Stimulated activated CD4-positive, alpha-beta T cell treated with anti-CD3 and anti-CD28 coated beads, Interleukin-4, amount 100 ng/mL, for 24 hours (primary cell): ENCODE data around the gene RECQL5.
A peak's percentile ranks its signal among the peaks of the same experiment; 100 is the strongest.

ENCODE experiments used
- DNase-seq: peaks from one replicate; pipeline ENCODE4 v3.0.0-alpha.2; 2020

The RECQL5 gene

GRCh38 chr17:75666959-75667790 is at the start of gene RECQL5, which contains the start of gene SAP30BP:
Gene RECQL5, minus strand, starts transcription at chr17:75667154. Its CDS starts 597 bp downstream, at chr17:75666557.
Gene SAP30BP, plus strand, starts transcription at chr17:75667338. Its CDS starts 35 bp downstream, at chr17:75667373.
- DNase-seq, result peak; percentile 99

- no peak for DNase-seq
Measured at GRCh38 chr17:75712446-75712845, 45.5 kb upstream of the RECQL5 start.

- DNase-seq, result no peak
Measured at GRCh38 chr17:75707079-75707571, 40.2 kb upstream of the RECQL5 start.

DNA sequence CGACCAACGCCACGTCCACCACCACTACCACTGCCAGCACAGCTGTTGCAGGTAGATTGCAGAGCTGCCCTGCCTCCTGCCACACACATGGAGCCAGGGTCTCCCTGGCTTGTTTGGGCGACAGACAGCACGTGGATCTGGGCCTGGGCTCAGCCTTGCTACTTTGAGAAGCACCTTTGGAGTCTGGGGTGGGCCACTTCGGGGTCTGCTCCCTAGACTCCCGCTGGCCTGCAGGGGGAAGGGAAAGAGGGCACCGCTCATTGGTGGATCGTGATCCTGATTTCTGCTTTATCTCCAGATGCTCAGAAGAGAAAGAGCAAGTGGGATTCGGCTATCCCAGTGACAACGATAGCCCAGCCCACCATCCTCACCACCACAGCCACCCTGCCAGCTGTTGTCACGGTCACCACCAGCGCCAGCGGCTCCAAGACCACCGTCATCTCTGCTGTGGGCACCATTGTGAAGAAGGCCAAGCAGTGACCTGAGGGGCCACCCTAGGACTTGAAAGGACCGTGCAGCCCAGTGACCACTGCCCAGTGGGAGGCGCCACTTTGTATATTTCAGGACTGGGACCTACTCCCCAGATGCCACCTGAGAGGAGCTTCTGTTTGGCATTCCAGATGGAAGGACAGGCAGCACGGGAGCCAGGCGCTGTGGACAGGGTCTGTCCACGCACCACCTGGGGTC is 39.2 kb upstream of the RECQL5 start:
- DNase-seq, result no peak

DNA sequence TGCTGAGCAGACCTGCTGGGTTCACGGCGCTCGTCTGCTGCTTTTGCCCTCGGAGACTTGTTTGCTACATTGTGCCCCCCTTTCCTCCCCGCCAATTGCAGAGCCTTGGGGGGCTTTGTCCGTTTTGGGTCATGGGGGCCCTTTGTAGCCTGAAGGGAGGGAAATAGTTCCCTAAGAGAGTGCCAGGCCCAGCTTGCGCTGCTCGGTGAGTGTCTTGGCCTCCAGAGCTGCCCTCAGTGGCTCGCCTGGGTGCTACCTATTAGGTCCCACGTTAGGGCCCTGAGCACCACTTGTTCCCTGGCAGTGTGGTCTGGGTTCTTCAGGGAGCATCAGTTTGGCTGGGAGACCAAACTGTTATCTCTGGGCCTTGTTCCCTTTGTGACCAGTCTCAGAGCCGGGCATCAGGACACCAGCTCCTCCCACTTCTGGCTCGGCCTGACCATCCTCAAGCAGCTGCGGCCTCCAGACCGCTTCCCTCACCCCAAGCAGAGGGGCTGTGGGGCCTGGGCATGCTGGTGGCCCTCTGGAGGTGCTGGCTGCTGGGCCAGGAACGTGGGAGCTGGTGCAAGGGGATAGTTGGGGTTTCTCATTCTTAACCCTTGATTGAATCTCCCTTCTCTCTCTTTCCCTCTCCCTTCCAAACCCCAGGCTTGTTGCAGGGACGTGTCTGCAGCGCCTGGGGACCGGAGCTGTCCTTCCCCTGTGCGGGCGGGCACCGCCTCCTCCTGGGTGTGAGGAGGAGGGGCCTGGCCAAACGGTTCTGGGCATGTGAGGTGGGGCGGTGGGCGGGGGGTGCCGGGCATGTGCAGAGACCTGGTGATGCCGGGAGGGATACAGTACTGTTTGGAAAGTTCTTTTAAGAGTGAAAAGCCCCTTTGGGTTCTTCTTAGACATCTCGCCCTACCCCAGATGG is 38.3 kb upstream of the RECQL5 start:
- no peak for DNase-seq

DNA sequence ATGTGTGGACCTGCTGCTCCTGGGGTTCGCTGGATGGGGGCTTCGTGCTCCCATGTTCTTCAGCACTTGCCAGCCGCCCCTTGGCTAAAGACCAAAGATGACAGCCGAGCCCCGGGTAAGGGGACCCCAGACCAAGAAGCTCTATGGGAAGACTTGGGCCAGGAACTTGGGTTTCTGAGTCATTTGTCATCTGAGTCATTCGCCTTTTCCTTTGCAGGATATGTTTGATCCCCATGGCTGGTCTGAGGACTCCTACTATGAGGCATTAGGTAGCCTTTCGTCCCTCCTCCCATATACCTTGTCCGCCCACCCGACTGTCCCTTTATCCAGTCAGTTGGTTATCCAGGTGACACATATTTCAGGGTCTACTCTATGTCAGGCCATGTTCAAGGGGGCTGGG is 36.6 kb upstream of the RECQL5 start:
- no peak for DNase-seq

GRCh38 chr17:75703191-75703590 is 36.2 kb upstream of the RECQL5 start:
- DNase-seq, result no peak

GRCh38 chr17:75701288-75701687 is 34.3 kb upstream of the RECQL5 start:
- DNase-seq, result no peak

- no peak for DNase-seq
Measured at GRCh38 chr17:75698659-75699058, 31.7 kb upstream of the RECQL5 start.

GRCh38 chr17:75697651-75698291 is 30.8 kb upstream of the RECQL5 start:
- no peak for DNase-seq

DNA sequence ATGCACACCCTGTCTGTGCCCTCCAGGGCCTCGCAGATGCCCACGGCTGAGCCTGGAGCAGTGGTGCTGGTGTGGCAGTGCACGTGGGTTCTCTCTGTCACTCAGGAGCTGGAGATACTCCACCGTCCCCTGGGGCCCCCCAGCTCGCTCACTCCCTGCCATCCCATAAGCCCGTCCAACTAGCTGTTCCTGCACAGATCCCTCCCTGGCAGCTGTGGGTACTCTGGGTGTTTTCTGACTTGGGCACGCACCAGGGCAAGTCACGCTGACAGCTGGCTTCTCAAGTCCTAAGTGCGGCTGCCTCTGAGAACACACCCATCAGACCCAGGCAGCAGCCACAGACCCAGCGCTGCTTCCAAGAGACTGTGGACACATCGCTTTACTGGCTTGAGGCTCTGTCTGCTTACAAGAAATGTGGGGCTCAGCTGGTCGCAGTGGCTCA is 28.9 kb upstream of the RECQL5 start:
- DNase-seq, result no peak

GRCh38 chr17:75695141-75695829 is 28.3 kb upstream of the RECQL5 start:
- DNase-seq, result no peak

GRCh38 chr17:75694536-75694935 is 27.6 kb upstream of the RECQL5 start:
- DNase-seq, result no peak

DNA sequence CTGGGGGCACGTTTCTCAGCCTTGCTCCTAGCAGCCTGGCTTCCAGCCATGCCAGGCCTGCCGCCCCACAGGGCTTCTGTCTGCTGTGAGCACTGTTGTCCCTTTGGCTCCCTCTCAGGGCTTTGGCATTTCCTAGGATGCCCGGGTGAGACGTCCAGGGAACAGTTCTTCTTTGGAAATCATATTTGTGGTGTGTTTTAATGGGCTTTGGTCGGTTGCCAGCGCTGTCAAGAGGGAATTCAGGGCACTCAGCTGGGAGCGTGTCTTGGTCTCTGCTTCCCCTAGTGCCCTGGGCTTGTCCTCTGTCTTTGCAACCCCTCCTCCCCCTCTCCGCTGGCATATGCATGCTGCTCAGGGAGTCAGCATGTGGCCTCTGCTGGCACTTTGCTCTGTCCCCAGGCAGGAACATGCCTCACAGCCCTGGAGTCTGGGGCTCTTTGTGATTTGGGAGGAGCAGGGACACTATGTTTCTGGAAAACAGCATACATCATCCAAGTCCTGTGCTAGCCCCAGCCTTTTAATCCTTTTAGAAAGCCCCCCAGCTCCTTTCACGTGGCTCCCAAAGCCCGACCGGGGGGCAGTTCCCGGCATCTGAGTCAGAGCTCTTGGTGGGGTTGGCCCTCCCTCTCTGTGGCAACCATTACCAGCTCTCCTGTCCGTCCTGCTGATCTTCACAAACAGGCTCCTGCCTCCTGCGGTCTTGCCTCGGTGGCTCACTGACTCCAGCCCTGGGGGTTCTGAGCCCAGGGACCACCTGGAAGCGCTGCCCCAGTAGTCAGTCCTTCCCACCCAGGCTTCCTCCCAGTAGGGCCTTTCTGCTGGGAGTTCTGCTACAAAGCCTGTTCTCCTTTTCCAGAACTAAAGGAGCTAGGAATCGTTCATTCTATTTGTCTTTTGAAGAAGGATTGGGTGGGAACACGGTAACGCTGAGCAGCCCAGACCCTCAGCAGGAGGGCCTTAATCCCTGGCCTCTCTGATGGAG is 26.8 kb upstream of the RECQL5 start:
- no peak for DNase-seq

- no peak for DNase-seq
Measured at GRCh38 chr17:75692976-75693375, 26.0 kb upstream of the RECQL5 start.

GRCh38 chr17:75691801-75692626 is 25.1 kb upstream of the RECQL5 start:
- no peak for DNase-seq

GRCh38 chr17:75691371-75691791 is 24.4 kb upstream of the RECQL5 start:
- peak; percentile 14 for DNase-seq

- DNase-seq, result peak; percentile 22
Measured at GRCh38 chr17:75689441-75689873, 22.5 kb upstream of the RECQL5 start.

- DNase-seq, result no peak
Measured at GRCh38 chr17:75688209-75688825, 21.4 kb upstream of the RECQL5 start.
